Measurements from ENCODE around the gene PEPD.

DNA sequence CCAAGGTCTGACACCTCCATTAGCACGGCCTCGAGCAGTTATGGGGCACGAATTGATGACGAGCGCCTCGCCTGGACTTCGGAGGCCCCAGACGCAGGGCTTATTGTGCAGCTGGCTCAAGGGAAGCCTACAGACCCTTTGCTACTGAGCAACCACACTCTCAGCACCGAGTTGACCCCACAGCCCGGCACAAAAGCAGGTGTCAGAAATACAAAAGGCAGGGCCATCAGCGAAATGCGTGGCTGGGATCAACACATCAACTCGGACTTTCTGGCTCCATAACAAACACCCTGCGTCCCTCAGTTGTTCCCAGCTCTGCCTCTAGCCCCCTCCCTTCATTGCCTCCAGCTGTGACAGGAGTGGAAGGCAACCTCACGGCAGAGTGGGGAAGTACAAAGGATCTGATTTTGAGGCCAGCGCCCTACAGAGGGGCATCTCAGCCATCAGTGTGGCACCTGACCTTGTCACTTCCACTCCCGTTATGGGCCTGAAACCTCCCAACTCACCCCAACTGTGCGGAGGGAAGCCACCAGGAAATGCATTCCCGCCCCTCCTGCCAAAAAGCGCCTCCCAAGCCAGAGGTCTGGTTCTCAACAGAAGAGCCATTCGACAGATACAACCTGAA is 18.0 kb downstream of the PEPD start:
- TF ChIP-seq, protein P1, sequence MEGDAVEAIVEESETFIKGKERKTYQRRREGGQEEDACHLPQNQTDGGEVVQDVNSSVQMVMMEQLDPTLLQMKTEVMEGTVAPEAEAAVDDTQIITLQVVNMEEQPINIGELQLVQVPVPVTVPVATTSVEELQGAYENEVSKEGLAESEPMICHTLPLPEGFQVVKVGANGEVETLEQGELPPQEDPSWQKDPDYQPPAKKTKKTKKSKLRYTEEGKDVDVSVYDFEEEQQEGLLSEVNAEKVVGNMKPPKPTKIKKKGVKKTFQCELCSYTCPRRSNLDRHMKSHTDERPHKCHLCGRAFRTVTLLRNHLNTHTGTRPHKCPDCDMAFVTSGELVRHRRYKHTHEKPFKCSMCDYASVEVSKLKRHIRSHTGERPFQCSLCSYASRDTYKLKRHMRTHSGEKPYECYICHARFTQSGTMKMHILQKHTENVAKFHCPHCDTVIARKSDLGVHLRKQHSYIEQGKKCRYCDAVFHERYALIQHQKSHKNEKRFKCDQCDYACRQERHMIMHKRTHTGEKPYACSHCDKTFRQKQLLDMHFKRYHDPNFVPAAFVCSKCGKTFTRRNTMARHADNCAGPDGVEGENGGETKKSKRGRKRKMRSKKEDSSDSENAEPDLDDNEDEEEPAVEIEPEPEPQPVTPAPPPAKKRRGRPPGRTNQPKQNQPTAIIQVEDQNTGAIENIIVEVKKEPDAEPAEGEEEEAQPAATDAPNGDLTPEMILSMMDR (IDR thresholded peaks at IDR 0.05) = no peak
- no peak for TF ChIP-seq POLR2A (IDR thresholded peaks at IDR 0.05)
